Liver (tissue), 9 donors: ENCODE measurements around the gene AMZ1. TPM values are rescaled to one million over a fixed set of nuclear protein-coding genes. Genes with fewer than 3 reads are reported as not detected.
"Not testable (repeated sequence)": the region's sequence is repeated elsewhere in the genome, so short reads cannot be mapped to it uniquely, and the experiment has no call there.

Source experiments
- DNase-seq: peaks from one replicate; pipeline ENCODE4 v3.0.0-alpha.2; 2017; ENCODE audit warnings: low spot score
- H3K27ac ChIP-seq, 2 donors: one replicate each; pipeline ENCODE4 v1.7.0; 2013; ENCODE audit warnings: inconsistent platforms in 2 of 2, low read length in 2 of 2, control low read depth in 1 of 2, low read depth in 1 of 2, mild to moderate bottlenecking in 1 of 2
- H3K27me3 ChIP-seq, 4 donors: one replicate each; pipeline versions ENCODE4 v1.6.1 to v1.7.0; 2013; ENCODE audit warnings: low read length in 3 of 4, inconsistent platforms in 1 of 4, mild to moderate bottlenecking in 1 of 4, moderate library complexity in 1 of 4; ENCODE audit not compliant: control insufficient read depth in 4 of 4, insufficient read depth in 4 of 4
- H3K36me3 ChIP-seq, 4 donors: one replicate each; pipeline versions ENCODE4 v1.6.1 to v1.7.0; 2013; ENCODE audit warnings: low read length in 3 of 4, mild to moderate bottlenecking in 3 of 4, low read depth in 1 of 4, moderate library complexity in 1 of 4; ENCODE audit not compliant: control insufficient read depth in 4 of 4, insufficient read depth in 3 of 4
- H3K4me1 ChIP-seq, 4 donors: one replicate each; pipeline versions ENCODE4 v1.6.1 to v1.7.0; 2013; ENCODE audit warnings: low read length in 3 of 4, mild to moderate bottlenecking in 3 of 4, moderate library complexity in 1 of 4; ENCODE audit not compliant: control insufficient read depth in 4 of 4, insufficient read depth in 4 of 4
- H3K4me3 ChIP-seq, 3 donors: one replicate each; pipeline versions ENCODE4 v1.6.1 to v1.7.0; 2013; ENCODE audit warnings: low read length in 3 of 3, control low read depth in 1 of 3, low read depth in 1 of 3, mild to moderate bottlenecking in 1 of 3
- H3K9ac ChIP-seq, 2 donors: one replicate each; pipeline ENCODE4 v1.7.0; 2013; ENCODE audit warnings: low read length in 2 of 2, mild to moderate bottlenecking in 2 of 2, moderate library complexity in 2 of 2, control low read depth in 1 of 2, low read depth in 1 of 2
- H3K9me3 ChIP-seq, 4 donors: one replicate each; pipeline versions ENCODE4 v1.6.1 to v1.7.0; 2013; ENCODE audit warnings: low read length in 3 of 4; ENCODE audit not compliant: control insufficient read depth in 4 of 4
- EGR1 ChIP-seq, 2 donors: IDR thresholded peaks; 2 replicates each; pipeline ENCODE4 v1.6.1; 2016 to 2018; ENCODE audit warnings: antibody characterized with exemption in 2 of 2, low read depth in 2 of 2
- FOXA1 ChIP-seq: IDR thresholded peaks from 2 replicates; pipeline ENCODE4 v1.6.1; 2016; ENCODE audit warnings: antibody characterized with exemption
- FOXA2 ChIP-seq: IDR thresholded peaks from 2 replicates; pipeline ENCODE4 v1.6.1; 2016; ENCODE audit warnings: antibody characterized with exemption
- GABPA ChIP-seq, 2 donors: IDR thresholded peaks in 1 of 2; conservative IDR thresholded peaks in 1 of 2; 2 replicates each; pipeline ENCODE4 v1.6.1; 2016; ENCODE audit warnings: antibody characterized with exemption in 2 of 2, mild to moderate bottlenecking in 1 of 2, moderate library complexity in 1 of 2
- HNF4A ChIP-seq, 2 donors: conservative IDR thresholded peaks; 2 replicates each; pipeline ENCODE4 v1.6.1; 2016; ENCODE audit warnings: antibody characterized with exemption in 2 of 2, mild to moderate bottlenecking in 2 of 2
- HNF4G ChIP-seq: IDR thresholded peaks from 2 replicates; pipeline ENCODE4 v1.6.1; 2016; ENCODE audit warnings: antibody characterized with exemption
- JUND ChIP-seq, 2 donors: IDR thresholded peaks; 2 replicates each; pipeline ENCODE4 v1.6.1; 2016; ENCODE audit warnings: antibody characterized with exemption in 2 of 2
- NR2F2 ChIP-seq: IDR thresholded peaks from 2 replicates; pipeline ENCODE4 v1.6.1; 2016; ENCODE audit warnings: antibody characterized with exemption
- RAD21 ChIP-seq, 2 donors: IDR thresholded peaks; 2 replicates each; pipeline ENCODE4 v1.6.1; 2016; ENCODE audit warnings: antibody characterized with exemption in 2 of 2, mild to moderate bottlenecking in 2 of 2
- RXRA ChIP-seq, 2 donors: IDR thresholded peaks; 2 replicates each; pipeline ENCODE4 v1.6.1; 2017 to 2018; ENCODE audit warnings: antibody characterized with exemption in 2 of 2, mild to moderate bottlenecking in 1 of 2
- SP1 ChIP-seq: IDR thresholded peaks from 2 replicates; pipeline ENCODE4 v1.6.1; 2018; ENCODE audit warnings: antibody characterized with exemption, mild to moderate bottlenecking
- TAF1 ChIP-seq: conservative IDR thresholded peaks from 2 replicates; pipeline ENCODE4 v1.6.1; 2016; ENCODE audit warnings: antibody characterized with exemption, mild to moderate bottlenecking
- YY1 ChIP-seq: IDR thresholded peaks from 2 replicates; pipeline ENCODE4 v1.6.1; 2016; ENCODE audit warnings: antibody characterized with exemption, mild to moderate bottlenecking
- WGBS: extraction: QIAGEN DNeasy Blood & Tissue Kit; methylation state at CpG from one replicate; pipeline ENCODE4 v1.1.7; 2013; 5-methylcytosine and 5-hydroxymethylcytosine counted together
- polyA plus RNA-seq, 2 donors: library from polyadenylated mRNA; stranded (reverse) in 1 of 2; unstranded in 1 of 2; fragments of 200-250 nt in 1 of 2; fragments of >200 nt in 1 of 2; fragmentation: Nextera tagmentation in 1 of 2; extraction: Ambion mirVana in 1 of 2; gene quantifications; one replicate each; pipeline versions ENCODE4 v1.2.1 to v1.2.3, GENCODE V29; 2013 to 2015
- total RNA-seq, 2 donors: library from RNA; depleted of rRNA; stranded (reverse); fragments of >200 nt; gene quantifications; one replicate each; pipeline ENCODE4 v1.2.3, GENCODE V29; 2014
- TF ChIP-seq, protein P1 (sequence below): IDR thresholded peaks from 2 replicates; pipeline ENCODE4 v1.6.1; 2016; ENCODE audit warnings: antibody characterized with exemption
- TF ChIP-seq, protein P2 (sequence below): fragments of 150-350 bp; IDR thresholded peaks from 2 replicates; pipeline ENCODE4 v1.5.1; 2017; ENCODE audit warnings: improper control_type of control experiment, low read depth, low read length; ENCODE audit not compliant: missing input control
- TF ChIP-seq, protein P3 (sequence below): IDR thresholded peaks from 2 replicates; pipeline ENCODE4 v1.6.1; 2016; ENCODE audit warnings: antibody characterized with exemption
- TF ChIP-seq, protein P4 (sequence below): IDR thresholded peaks from 2 replicates; pipeline ENCODE4 v1.6.1; 2016; ENCODE audit warnings: antibody characterized with exemption
- TF ChIP-seq, protein P5 (sequence below): IDR thresholded peaks from 2 replicates; pipeline ENCODE4 v1.6.1; 2016; ENCODE audit warnings: antibody characterized with exemption, mild to moderate bottlenecking
- donor health status: healthy.
- donor health status: healthy.
- donor health status: healthy.
- donor health status: healthy.
- donor health status: healthy.

Gene AMZ1
- total and polyA plus RNA-seq, 4 donors: 0.10 to 1.3 (median 1.1) TPM; not detected in 1

DNA sequence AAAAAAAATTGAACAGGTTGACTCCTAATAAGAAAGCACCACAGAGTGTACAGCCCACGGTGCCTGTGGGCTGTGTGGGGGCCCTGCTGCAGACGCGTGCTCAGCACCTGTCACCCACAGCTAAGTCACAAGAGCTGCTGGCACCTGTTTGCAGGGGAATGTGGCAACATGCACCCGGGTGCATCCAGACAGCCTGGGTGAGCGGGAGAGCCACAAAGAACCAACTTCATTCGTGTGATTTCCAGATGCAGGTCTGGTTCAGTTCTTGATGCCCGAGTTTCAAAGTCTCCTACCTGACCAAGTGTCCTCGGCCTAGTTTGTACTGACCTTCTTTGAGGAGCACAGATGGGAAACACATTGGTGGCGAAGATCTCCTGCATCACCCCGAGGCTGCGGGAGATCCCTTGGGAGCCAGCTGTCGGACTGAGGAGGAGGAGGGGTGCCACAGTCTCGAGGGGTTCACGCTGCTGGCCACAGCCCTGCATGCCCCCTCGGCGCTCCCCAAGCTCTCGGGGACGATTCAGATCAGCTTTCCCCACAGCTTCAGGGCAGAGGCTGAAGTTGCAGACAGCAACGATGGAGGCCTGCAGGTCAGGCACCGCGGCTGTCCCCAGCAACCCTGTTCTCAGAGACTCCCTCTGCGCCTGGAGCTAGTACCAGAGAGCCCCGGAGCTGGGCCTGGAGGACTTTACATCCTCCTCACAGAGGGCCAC is 35.3 kb downstream of the AMZ1 start (continued):
- no peak for TF ChIP-seq TAF1
- no peak for TF ChIP-seq RAD21 (IDR thresholded peaks at IDR 0.05)
- TF ChIP-seq, protein P1, sequence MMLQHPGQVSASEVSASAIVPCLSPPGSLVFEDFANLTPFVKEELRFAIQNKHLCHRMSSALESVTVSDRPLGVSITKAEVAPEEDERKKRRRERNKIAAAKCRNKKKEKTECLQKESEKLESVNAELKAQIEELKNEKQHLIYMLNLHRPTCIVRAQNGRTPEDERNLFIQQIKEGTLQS: no peak
- TF ChIP-seq JUND (IDR thresholded peaks at IDR 0.05): no peak
- no peak for TF ChIP-seq YY1

DNA sequence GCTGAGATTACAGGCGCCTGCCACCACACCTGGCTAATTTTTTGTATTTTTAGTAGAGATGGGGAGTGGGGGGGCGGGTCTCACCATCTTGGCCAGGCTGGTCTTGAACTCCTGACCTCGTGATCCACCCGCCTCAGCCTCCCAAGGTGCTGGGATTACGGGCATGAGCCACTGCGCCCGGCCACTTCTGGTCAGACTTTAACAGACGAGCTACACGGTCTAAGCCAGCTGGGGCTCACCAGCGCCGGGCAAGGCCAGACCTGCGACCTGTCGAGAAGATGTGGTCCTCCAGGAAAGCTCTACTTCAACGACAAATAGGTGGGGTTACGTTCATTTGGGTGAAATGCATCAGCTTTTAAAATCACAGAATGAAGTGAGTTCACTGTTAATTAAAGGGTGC is 36.0 kb downstream of the AMZ1 start:
- not testable (repeated sequence) for H3K4me3 ChIP-seq, H3K36me3 ChIP-seq, H3K27me3 ChIP-seq, H3K9ac ChIP-seq, H3K4me1 ChIP-seq, DNase-seq, H3K9me3 ChIP-seq, H3K27ac ChIP-seq
- WGBS: 97% methylated on average over 15 of the region's 15 CpGs

DNA sequence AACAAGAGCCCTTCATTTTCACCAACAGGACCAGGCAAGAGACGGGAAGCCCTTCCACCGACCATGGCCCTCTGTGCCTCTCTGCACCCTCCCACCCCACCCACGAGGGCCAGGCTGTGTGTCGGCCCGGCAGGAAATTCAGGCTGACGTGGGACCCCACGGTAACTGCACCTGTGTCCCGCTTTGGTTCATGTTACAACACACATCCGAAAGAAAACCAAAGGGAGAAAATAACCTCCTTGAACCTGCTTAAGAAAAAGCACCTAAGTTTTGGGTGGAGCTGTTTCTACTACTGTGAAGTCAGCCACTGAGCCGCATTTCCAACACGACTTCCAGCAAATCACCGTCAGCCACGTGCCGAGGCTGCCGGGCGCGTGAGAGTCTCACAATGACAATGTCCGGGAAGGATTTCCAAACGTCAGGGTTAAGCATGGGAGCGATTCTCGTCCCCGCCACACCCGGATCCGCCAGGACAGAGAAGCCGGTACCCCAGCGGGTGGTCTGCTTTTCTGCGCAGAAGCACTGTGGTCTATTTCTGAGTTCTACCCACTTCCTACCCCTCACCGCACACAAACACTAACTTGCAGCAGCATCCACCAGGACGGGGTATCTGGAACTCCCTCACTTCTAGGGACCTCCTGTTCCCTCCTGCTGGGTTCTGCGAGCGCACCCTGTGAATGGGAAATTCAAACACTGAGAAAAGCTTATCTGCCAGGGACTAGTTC is 36.6 kb downstream of the AMZ1 start:
- no peaks in the 10 kb centered on the region for H3K4me1 ChIP-seq

More for the DNA sequence above, 36.6 kb downstream of the AMZ1 start:
- no peaks in the 10 kb centered on the region for H3K9me3 ChIP-seq
- WGBS: 96% methylated on average over 31 of the region's 31 CpGs
- no peak overlapping the region for H3K27ac ChIP-seq
- no peaks in the 10 kb centered on the region for H3K27me3 ChIP-seq
- no peak overlapping the region for H3K9ac ChIP-seq
- TF ChIP-seq FOXA1: no peak
- TF ChIP-seq YY1: no peak
- TF ChIP-seq JUND (IDR thresholded peaks at IDR 0.05): no peak
- no peak for TF ChIP-seq GABPA (IDR thresholded peaks at IDR 0.05 in 1 of 2, conservative IDR thresholded peaks at IDR 0.05 in 1 of 2)
- no peak for TF ChIP-seq RXRA (IDR thresholded peaks at IDR 0.05)
- no peak for TF ChIP-seq EGR1 (IDR thresholded peaks at IDR 0.05; ENCODE audit: low read depth in 2 of 2)
- TF ChIP-seq FOXA2: no peak
- TF ChIP-seq, protein P2, sequence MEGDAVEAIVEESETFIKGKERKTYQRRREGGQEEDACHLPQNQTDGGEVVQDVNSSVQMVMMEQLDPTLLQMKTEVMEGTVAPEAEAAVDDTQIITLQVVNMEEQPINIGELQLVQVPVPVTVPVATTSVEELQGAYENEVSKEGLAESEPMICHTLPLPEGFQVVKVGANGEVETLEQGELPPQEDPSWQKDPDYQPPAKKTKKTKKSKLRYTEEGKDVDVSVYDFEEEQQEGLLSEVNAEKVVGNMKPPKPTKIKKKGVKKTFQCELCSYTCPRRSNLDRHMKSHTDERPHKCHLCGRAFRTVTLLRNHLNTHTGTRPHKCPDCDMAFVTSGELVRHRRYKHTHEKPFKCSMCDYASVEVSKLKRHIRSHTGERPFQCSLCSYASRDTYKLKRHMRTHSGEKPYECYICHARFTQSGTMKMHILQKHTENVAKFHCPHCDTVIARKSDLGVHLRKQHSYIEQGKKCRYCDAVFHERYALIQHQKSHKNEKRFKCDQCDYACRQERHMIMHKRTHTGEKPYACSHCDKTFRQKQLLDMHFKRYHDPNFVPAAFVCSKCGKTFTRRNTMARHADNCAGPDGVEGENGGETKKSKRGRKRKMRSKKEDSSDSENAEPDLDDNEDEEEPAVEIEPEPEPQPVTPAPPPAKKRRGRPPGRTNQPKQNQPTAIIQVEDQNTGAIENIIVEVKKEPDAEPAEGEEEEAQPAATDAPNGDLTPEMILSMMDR: no peak
- TF ChIP-seq TAF1: no peak
- TF ChIP-seq, protein P1: no peak
- TF ChIP-seq, protein P3, sequence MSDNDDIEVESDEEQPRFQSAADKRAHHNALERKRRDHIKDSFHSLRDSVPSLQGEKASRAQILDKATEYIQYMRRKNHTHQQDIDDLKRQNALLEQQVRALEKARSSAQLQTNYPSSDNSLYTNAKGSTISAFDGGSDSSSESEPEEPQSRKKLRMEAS: no peak
- TF ChIP-seq, protein P4, sequence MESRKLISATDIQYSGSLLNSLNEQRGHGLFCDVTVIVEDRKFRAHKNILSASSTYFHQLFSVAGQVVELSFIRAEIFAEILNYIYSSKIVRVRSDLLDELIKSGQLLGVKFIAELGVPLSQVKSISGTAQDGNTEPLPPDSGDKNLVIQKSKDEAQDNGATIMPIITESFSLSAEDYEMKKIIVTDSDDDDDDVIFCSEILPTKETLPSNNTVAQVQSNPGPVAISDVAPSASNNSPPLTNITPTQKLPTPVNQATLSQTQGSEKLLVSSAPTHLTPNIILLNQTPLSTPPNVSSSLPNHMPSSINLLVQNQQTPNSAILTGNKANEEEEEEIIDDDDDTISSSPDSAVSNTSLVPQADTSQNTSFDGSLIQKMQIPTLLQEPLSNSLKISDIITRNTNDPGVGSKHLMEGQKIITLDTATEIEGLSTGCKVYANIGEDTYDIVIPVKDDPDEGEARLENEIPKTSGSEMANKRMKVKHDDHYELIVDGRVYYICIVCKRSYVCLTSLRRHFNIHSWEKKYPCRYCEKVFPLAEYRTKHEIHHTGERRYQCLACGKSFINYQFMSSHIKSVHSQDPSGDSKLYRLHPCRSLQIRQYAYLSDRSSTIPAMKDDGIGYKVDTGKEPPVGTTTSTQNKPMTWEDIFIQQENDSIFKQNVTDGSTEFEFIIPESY: no peak
- TF ChIP-seq RAD21 (IDR thresholded peaks at IDR 0.05): no peak
- no peak for TF ChIP-seq HNF4G
- TF ChIP-seq SP1: no peak
- TF ChIP-seq, protein P5, sequence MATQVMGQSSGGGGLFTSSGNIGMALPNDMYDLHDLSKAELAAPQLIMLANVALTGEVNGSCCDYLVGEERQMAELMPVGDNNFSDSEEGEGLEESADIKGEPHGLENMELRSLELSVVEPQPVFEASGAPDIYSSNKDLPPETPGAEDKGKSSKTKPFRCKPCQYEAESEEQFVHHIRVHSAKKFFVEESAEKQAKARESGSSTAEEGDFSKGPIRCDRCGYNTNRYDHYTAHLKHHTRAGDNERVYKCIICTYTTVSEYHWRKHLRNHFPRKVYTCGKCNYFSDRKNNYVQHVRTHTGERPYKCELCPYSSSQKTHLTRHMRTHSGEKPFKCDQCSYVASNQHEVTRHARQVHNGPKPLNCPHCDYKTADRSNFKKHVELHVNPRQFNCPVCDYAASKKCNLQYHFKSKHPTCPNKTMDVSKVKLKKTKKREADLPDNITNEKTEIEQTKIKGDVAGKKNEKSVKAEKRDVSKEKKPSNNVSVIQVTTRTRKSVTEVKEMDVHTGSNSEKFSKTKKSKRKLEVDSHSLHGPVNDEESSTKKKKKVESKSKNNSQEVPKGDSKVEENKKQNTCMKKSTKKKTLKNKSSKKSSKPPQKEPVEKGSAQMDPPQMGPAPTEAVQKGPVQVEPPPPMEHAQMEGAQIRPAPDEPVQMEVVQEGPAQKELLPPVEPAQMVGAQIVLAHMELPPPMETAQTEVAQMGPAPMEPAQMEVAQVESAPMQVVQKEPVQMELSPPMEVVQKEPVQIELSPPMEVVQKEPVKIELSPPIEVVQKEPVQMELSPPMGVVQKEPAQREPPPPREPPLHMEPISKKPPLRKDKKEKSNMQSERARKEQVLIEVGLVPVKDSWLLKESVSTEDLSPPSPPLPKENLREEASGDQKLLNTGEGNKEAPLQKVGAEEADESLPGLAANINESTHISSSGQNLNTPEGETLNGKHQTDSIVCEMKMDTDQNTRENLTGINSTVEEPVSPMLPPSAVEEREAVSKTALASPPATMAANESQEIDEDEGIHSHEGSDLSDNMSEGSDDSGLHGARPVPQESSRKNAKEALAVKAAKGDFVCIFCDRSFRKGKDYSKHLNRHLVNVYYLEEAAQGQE: no peak
- TF ChIP-seq HNF4A (conservative IDR thresholded peaks at IDR 0.05): no peak
- TF ChIP-seq NR2F2: no peak
- H3K36me3 ChIP-seq: peaks cover 0 to 6% (median 0%) of the 10 kb centered on the region in 4 donors
- DNase-seq: no peak
- H3K4me3 ChIP-seq: no peak overlapping the region
